Stimulated activated CD8-positive, alpha-beta memory T cell treated with anti-CD3 and anti-CD28 coated beads, Interleukin-4, amount 100 ng/mL, for 1 hour (primary cell): ENCODE results near the gene MICA.
"Not testable (repeated sequence)": the region's sequence is repeated elsewhere in the genome, so short reads cannot be mapped to it uniquely, and the experiment has no call there.

Source experiments
- DNase-seq, 2 donors: peaks; one replicate each; pipeline ENCODE4 v3.0.0-alpha.2; 2020; ENCODE audit warnings: low read depth in 2 of 2, low spot score in 1 of 2

MICA gene

DNA sequence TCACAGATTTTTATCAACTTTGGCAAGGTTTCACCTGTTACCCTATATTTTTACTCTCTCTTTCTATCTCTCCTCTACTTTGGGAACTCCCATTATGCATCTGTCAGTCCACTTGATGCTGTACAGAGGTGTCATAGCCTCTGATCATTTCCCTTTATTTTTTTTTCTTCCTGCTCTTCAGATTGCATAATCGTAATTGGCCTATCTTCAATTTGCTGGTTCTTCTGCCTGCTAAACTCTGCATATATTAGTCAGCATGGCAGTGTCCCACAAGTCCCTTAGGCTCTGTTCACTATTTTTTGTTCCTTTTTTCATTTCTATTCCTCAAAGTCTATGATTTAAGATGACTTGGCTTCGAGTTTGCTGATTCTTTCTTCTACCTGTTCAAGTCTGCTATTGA, 49.9 kb downstream of the MICA start:
- no peak for DNase-seq

DNA sequence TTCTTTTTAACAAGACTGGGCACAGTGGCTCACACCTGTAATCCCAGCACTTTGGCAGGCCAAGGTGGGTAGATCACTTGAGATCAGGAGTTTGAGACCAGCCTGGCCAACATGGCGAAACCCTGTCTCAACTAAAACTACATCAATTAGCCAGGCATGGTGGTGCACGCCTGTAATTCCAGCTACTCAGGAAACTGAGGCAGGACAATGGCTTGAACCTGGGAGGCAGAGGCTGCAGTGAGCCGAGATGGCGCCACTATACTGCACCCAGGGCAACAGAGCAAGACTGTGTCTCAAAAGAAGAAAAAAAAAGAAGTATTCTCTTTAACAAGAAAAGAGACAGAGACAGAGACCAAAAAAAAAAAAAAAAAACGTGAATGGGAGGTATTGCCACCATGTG, 56.5 kb downstream of the MICA start:
- DNase-seq, result not testable (repeated sequence)

DNA sequence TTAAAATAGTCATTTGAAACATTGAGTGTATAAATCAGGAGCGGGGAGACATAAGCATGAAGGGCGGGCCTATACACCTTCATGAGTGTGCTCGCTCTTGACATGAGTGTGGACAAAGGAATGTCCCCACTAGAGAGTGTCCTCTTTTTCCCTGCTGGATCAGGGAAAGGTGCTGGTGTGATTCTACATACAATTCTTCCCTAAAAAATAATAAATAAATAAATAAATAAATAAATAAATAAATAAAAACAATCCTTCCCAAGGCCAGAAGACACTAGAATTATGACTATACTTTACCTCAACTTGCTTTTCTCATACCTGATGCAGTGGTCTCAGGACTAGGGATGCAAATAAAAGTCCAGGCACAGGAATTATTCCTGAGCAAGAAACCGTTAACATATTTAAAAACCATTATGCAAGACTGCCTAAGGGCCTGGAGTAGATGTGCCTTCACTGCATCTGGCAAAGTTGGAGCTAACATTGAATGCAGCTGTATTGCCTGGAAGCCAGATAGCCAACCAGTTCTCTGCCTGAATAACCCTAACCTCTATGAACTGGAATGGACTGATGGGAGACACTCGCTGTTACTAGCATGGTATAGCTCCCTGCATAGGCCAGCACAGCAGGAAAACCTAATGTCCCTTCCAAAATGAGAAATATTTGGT, 57.1 kb downstream of the MICA start:
- no peak for DNase-seq

DNA sequence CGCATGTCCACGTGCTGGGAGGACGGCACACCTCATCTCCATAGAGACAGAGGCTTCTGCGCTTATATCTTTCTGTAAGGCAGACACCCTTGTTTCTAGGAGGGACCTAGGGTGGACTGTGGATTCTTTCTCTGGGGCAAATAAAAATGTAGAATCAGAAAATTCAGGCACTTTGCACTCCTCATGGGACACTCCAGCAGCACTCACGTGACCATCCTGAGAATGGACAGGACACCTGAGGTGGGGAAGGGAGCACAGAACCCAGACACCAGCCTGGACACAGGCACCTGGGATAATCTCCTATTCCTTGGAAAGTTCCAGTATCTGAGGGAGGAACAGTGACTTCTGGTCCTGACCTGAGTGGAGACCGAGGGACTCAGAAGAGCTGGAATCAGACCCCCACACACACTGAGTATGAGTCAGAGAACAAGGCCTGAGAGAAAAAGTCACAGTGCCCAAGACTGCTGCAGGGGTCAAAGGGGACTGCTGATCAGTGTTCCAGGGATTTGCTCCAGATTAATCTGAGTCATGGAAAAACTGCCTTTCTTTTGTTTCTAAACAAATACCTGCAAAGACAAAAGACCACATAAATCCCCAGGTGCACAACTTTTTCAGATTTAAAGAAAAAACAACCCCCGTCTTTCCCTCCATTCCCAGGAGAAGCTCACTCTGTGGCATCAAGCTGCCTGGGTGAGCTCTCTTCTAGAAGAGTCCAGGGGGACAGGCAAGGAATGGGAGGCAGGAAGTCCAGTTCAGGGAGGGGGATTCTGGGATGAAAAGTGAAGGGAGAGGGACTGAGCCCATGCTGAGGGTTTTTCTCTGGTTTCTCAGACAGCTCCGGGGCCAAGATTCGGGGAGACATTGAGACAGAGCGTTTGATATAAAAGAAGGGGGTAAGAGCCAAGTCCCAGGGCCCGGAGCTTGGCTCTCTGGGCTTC, 58.9 kb downstream of the MICA start:
- DNase-seq, result no peak

DNA sequence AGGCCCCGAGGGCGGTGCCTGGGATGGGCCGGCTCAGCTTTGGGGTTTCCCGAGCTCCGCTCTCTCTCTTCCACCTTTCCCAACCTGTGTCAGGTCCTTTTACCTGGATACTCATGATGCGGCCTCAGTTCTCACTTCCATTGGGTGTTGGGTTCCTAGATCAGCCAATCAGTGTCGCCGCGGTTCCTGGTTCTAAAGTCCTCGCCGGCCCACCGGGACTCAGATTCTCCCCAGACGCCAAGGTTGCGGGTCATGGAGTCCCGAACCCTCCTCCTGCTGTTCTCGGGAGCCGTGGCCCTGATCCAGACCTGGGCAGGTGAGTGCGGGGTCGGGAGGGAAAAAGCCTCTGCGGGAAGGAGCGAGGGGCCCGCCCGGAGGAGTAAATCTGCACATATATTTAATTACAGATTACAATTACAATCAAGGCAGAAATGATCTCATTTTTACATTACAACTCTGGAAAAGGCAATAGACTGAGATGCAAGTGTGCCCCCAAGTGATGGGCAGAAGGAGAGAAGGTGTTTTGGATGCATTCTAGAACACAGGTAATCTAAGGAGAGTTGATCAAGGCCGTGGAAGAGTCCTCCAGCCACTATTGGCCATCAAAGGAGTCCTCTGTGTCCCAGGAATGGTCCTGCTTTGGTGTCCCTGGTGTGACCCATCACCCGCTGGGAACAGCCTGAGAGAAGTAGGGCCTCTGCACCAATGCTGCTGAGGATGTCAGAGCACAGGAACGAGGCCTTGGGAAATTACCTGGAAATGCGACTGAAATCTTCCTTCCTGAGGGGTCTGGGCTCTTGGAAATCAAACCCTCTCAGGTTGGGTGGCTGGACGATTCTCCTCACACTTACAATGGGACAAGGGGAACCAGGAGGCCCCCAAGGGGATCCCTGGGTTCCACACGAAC, 59.8 kb downstream of the MICA start:
- peak; percentile 84 to 85 for DNase-seq

DNA sequence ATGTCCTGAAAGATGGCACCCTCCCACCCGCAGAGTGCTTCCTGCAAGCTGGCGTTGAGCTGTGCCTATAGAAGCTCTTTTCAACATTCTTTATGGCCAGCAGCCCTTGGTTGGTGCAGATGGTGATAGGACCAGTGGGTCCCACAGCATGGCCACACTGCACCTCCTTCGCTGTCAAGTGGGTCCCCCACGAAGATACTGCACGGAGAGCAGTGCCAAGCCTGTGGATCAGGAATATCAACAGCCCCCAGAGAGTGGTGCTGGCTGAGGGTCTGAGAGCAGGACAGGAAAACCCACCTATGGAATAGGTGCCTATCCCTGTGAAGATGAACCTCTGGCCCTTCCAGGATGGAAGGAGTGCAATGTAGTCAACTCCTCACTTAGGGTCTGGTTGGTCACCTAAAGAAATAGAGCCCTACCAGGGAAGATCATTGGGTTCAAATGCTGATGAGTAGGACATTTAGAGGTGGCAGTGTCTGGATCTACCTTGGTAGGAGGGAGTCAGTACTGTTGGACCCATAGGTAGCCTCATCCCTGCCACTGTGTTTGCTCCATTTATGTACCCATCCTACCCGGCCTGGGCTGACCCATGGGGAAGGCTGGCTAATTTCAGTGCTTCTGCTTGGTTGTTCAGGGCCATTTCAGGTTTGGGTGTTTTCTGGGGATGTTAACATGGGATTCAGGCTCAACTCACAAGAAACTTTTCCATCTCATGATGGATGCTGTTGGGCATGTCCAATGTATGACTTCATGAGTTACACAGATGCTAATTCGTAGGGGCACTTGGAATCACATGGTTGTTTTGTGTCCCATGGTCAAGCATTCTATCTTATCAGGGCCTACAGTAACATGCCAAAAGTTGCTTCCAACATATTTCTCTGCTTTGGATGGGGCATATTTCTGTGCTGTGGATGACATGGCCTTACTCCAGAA, 61.1 kb downstream of the MICA start:
- no peak for DNase-seq
